ENCODE measurements around the gene TMEM245. TPM values are rescaled to one million over a fixed set of nuclear protein-coding genes. Genes with fewer than 3 reads are reported as not detected.

TMEM245 gene
- total RNA-seq, 1 experiment from 2014 or later, result 37.9 TPM

GRCh38 chr9:109117856-109118807 is 1.6 kb downstream of the TMEM245 start:
- Histone ChIP-seq H3K9ac (ENCODE audit: low read length) (peak overlapping the region; percentile 99), H4K20me1 (ENCODE audit: insufficient read depth, low read depth, low read length) (peaks cover 34% of the 10 kb centered on the region), H3K9me2 (replicated peaks; ENCODE audit: insufficient read depth, low read length) (no peaks in the 10 kb centered on the region), H3K9me3 (ENCODE audit: low read length) (no peaks in the 10 kb centered on the region), H3K4me3 (ENCODE audit: low read length) (peak overlapping the region; percentile 99), H3K4me2 (ENCODE audit: low read depth, low read length, poor library complexity, severe bottlenecking) (peak overlapping the region; percentile 74), H3K4me1 (ENCODE audit: low read length) (peaks cover 60% of the 10 kb centered on the region), H3K27ac (ENCODE audit: low read length) (no peak overlapping the region; the same call in 1 of the 2 replicates), H2AFZ (ENCODE audit: low read length) (no peak overlapping the region), H3K27me3 (ENCODE audit: low read length) (no peaks in the 10 kb centered on the region), H3K79me2 (ENCODE audit: low read length) (peaks cover 66% of the 10 kb centered on the region), H3K36me3 (ENCODE audit: insufficient read depth, low read length) (peaks cover 5% of the 10 kb centered on the region; the same call in 1 of the 2 replicates)
- no peak for DNase-seq

DNA sequence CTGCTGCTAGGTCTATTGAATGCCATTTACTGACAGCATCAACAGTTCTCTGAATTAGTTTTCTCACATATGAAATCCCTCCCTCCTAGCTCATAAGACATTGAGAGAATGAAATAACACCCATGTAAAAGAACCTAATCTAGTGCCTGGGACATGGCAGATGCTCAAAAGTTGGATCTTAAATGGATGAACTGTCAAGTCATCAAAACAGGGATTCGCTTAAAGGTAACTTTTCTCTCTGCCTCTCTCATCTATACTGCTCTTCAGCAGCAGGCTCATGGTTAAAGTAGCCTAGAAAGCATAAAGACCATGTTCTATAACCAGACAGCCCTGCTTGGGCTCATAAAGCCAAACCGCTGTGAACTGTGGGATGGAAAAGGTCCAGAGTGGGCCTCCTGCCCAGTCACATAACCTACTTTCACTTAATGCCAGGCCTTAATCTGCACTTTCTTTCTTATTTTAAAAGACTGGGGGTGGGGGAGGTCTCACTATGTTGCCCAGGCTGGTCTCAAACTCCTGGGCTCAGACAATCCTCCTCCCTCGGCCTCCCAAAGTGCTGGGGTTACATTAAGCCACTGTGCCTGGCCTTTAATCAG is 3.7 kb downstream of the TMEM245 start:
- peak overlapping the region; percentile 47 for H3K4me2 ChIP-seq (ENCODE audit: low read depth, low read length, poor library complexity, severe bottlenecking)
- peaks cover 87% of the 10 kb centered on the region for H3K79me2 ChIP-seq (ENCODE audit: low read length)
- DNase-seq, result no peak
- no peak overlapping the region for H2AFZ ChIP-seq (ENCODE audit: low read length)
- peaks cover 74% of the 10 kb centered on the region for H3K4me1 ChIP-seq (ENCODE audit: low read length)
- H3K4me3 ChIP-seq (ENCODE audit: low read length), result no peak overlapping the region
- peaks cover 34% of the 10 kb centered on the region for H4K20me1 ChIP-seq (ENCODE audit: insufficient read depth, low read depth, low read length)
- H3K27me3 ChIP-seq (ENCODE audit: low read length), result no peaks in the 10 kb centered on the region
- no peak overlapping the region for H3K9ac ChIP-seq (ENCODE audit: low read length)
- H3K36me3 ChIP-seq (ENCODE audit: insufficient read depth, low read length), result peaks cover 5% of the 10 kb centered on the region; the same call in 1 of the 2 replicates
- no peaks in the 10 kb centered on the region for H3K9me3 ChIP-seq (ENCODE audit: low read length)
- H3K27ac ChIP-seq (ENCODE audit: low read length), result no peak overlapping the region
- no peaks in the 10 kb centered on the region for H3K9me2 ChIP-seq (replicated peaks; ENCODE audit: insufficient read depth, low read length)

DNA sequence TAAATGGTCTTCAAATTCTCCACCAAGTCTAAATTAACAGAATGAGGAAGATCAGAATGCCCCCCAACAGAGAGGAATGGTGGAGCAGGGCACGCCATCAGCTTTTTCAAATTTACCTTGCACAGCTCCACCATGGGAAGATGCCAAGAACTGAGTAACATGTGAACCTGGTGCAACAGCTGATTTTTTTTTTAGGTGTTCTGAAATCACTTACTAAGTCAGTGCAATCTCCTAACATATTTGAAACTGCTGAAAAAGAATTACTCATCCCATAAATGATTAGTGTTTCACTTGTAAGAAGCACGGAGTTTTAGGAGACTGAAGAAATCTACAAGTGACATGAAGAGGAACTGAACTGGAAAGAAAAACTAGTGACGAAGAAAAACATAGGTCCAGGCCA is 5.1 kb downstream of the TMEM245 start:
- Histone ChIP-seq H3K27ac (ENCODE audit: low read length) (peak overlapping the region; percentile 48), H3K36me3 (ENCODE audit: insufficient read depth, low read length) (peaks cover 5% of the 10 kb centered on the region; the same call in 1 of the 2 replicates), H3K9me2 (replicated peaks; ENCODE audit: insufficient read depth, low read length) (no peaks in the 10 kb centered on the region), H3K4me1 (ENCODE audit: low read length) (peaks cover 79% of the 10 kb centered on the region), H4K20me1 (ENCODE audit: insufficient read depth, low read depth, low read length) (peaks cover 34% of the 10 kb centered on the region), H3K4me3 (ENCODE audit: low read length) (peak overlapping the region; percentile 24; the same call in 1 of the 2 replicates), H3K27me3 (ENCODE audit: low read length) (no peaks in the 10 kb centered on the region), H3K9me3 (ENCODE audit: low read length) (no peaks in the 10 kb centered on the region), H3K9ac (ENCODE audit: low read length) (peak overlapping the region; percentile 28), H3K79me2 (ENCODE audit: low read length) (peaks cover 100% of the 10 kb centered on the region), H3K4me2 (ENCODE audit: low read depth, low read length, poor library complexity, severe bottlenecking) (peak overlapping the region; percentile 47), H2AFZ (ENCODE audit: low read length) (no peak overlapping the region)
- no peak for DNase-seq

- H3K4me1 ChIP-seq (ENCODE audit: low read length), result peaks cover 85% of the 10 kb centered on the region
- peaks cover 100% of the 10 kb centered on the region for H3K79me2 ChIP-seq (ENCODE audit: low read length)
- H4K20me1 ChIP-seq (ENCODE audit: insufficient read depth, low read depth, low read length), result peaks cover 32% of the 10 kb centered on the region
- DNase-seq, result peak; percentile 38
- no peak overlapping the region for H2AFZ ChIP-seq (ENCODE audit: low read length)
- no peaks in the 10 kb centered on the region for H3K27me3 ChIP-seq (ENCODE audit: low read length)
- H3K9ac ChIP-seq (ENCODE audit: low read length), result peak overlapping the region; percentile 28
- peak overlapping the region; percentile 47 for H3K4me2 ChIP-seq (ENCODE audit: low read depth, low read length, poor library complexity, severe bottlenecking)
- peak overlapping the region; percentile 48 for H3K27ac ChIP-seq (ENCODE audit: low read length)
- H3K9me2 ChIP-seq (replicated peaks; ENCODE audit: insufficient read depth, low read length), result no peaks in the 10 kb centered on the region
- H3K9me3 ChIP-seq (ENCODE audit: low read length), result no peaks in the 10 kb centered on the region
- peaks cover 5% of the 10 kb centered on the region; the same call in 1 of the 2 replicates for H3K36me3 ChIP-seq (ENCODE audit: insufficient read depth, low read length)
- peak overlapping the region; percentile 24; the same call in 1 of the 2 replicates for H3K4me3 ChIP-seq (ENCODE audit: low read length)
Measured at GRCh38 chr9:109113892-109114609, 5.7 kb downstream of the TMEM245 start.

DNA sequence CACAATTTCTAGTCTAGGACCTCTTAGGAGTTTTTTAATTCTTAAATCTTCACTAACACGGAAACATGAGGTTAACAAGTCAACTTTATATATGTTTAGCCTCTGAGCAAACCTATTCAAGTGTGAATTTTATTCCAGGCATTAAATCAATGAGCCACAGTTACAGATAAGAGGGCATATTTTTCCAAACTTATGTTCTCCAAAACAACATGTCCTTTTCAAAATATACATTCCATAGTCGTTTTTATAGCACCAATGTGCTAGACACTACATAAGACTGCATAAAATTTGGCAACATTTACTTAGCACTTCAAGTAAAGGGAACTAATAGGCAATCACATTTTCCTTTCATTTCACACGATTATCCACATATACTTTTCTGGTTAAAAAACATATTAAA is 6.5 kb downstream of the TMEM245 start:
- H3K36me3 ChIP-seq (ENCODE audit: insufficient read depth, low read length), result peaks cover 5% of the 10 kb centered on the region; the same call in 1 of the 2 replicates
- H4K20me1 ChIP-seq (ENCODE audit: insufficient read depth, low read depth, low read length), result peaks cover 24% of the 10 kb centered on the region
- peaks cover 100% of the 10 kb centered on the region for H3K79me2 ChIP-seq (ENCODE audit: low read length)
- no peaks in the 10 kb centered on the region for H3K9me2 ChIP-seq (replicated peaks; ENCODE audit: insufficient read depth, low read length)
- no peak overlapping the region for H2AFZ ChIP-seq (ENCODE audit: low read length)
- H3K9ac ChIP-seq (ENCODE audit: low read length), result no peak overlapping the region
- H3K4me2 ChIP-seq (ENCODE audit: low read depth, low read length, poor library complexity, severe bottlenecking), result no peak overlapping the region
- no peak for DNase-seq
- peaks cover 91% of the 10 kb centered on the region for H3K4me1 ChIP-seq (ENCODE audit: low read length)
- no peak overlapping the region for H3K4me3 ChIP-seq (ENCODE audit: low read length)
- H3K27ac ChIP-seq (ENCODE audit: low read length), result peak overlapping the region; percentile 27; the same call in 1 of the 2 replicates
- H3K27me3 ChIP-seq (ENCODE audit: low read length), result no peaks in the 10 kb centered on the region
- H3K9me3 ChIP-seq (ENCODE audit: low read length), result no peaks in the 10 kb centered on the region

- H3K4me3 ChIP-seq (ENCODE audit: low read length), result no peak overlapping the region
- H3K4me2 ChIP-seq (ENCODE audit: low read depth, low read length, poor library complexity, severe bottlenecking), result peak overlapping the region; percentile 38
- H2AFZ ChIP-seq (ENCODE audit: low read length), result no peak overlapping the region
- H3K79me2 ChIP-seq (ENCODE audit: low read length), result peaks cover 99% of the 10 kb centered on the region
- H3K9me3 ChIP-seq (ENCODE audit: low read length), result no peaks in the 10 kb centered on the region
- H3K9me2 ChIP-seq (replicated peaks; ENCODE audit: insufficient read depth, low read length), result no peaks in the 10 kb centered on the region
- H3K27ac ChIP-seq (ENCODE audit: low read length), result 0 out of 2 replicates have a peak overlapping the region, but pooled peaks have one; percentile 20
- DNase-seq, result no peak
- no peak overlapping the region for H3K9ac ChIP-seq (ENCODE audit: low read length)
- peaks cover 71% of the 10 kb centered on the region for H3K4me1 ChIP-seq (ENCODE audit: low read length)
- no peaks in the 10 kb centered on the region for H3K27me3 ChIP-seq (ENCODE audit: low read length)
- H3K36me3 ChIP-seq (ENCODE audit: insufficient read depth, low read length), result peaks cover 18% of the 10 kb centered on the region
- H4K20me1 ChIP-seq (ENCODE audit: insufficient read depth, low read depth, low read length), result 0 out of 2 replicates have a peak, but pooled peaks cover 4% of the 10 kb centered on the region
Measured at GRCh38 chr9:109110329-109111021, 9.3 kb downstream of the TMEM245 start.

DNA sequence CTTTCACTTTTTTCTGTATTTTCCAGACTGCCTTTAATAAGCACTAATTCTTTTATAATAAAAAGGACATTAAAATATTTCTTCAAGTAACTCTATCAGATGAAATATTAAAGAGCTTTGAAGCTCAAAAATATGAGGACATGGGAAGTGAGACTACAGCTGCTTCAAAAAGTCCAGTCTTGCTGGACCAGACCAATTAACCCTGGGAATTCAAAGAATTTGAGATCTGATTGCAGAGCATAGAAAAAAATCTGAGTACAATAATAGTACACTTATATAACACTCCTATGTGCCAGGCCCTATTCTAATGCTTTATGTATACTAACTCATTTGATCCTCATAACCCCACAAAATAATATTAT is 9.8 kb downstream of the TMEM245 start:
- H3K27me3 ChIP-seq (ENCODE audit: low read length), result no peaks in the 10 kb centered on the region
- no peak for DNase-seq
- H3K36me3 ChIP-seq (ENCODE audit: insufficient read depth, low read length), result peaks cover 23% of the 10 kb centered on the region
- H3K4me1 ChIP-seq (ENCODE audit: low read length), result peaks cover 67% of the 10 kb centered on the region
- no peaks in the 10 kb centered on the region for H3K9me3 ChIP-seq (ENCODE audit: low read length)
- no peaks in the 10 kb centered on the region for H3K9me2 ChIP-seq (replicated peaks; ENCODE audit: insufficient read depth, low read length)
- H3K79me2 ChIP-seq (ENCODE audit: low read length), result peaks cover 99% of the 10 kb centered on the region
- no peak overlapping the region for H3K9ac ChIP-seq (ENCODE audit: low read length)
- peak overlapping the region; percentile 38 for H3K4me2 ChIP-seq (ENCODE audit: low read depth, low read length, poor library complexity, severe bottlenecking)
- H2AFZ ChIP-seq (ENCODE audit: low read length), result no peak overlapping the region
- H3K27ac ChIP-seq (ENCODE audit: low read length), result 0 out of 2 replicates have a peak overlapping the region, but pooled peaks have one; percentile 20
- H3K4me3 ChIP-seq (ENCODE audit: low read length), result no peak overlapping the region
- H4K20me1 ChIP-seq (ENCODE audit: insufficient read depth, low read depth, low read length), result 0 out of 2 replicates have a peak, but pooled peaks cover 4% of the 10 kb centered on the region

Data from Karpas-422 (cell line).